NB4 (cell line): ENCODE data around the gene SPON2.
A peak's percentile ranks its signal among the peaks of the same experiment; 100 is the strongest.

Experiments used
- DNase-seq: peaks from one replicate; pipeline ENCODE4 v3.0.0; 2010; ENCODE audit warnings: low read depth
- H3K4me3 ChIP-seq: one replicate; pipeline ENCODE4 v1.5.1; 2011; ENCODE audit warnings: mild to moderate bottlenecking, low read depth, low read length, moderate library complexity
- MAX ChIP-seq: IDR thresholded peaks from 2 replicates; pipeline ENCODE4 v1.6.1; 2011; ENCODE audit warnings: low read depth, low read length
- MYC ChIP-seq: IDR thresholded peaks from 2 replicates; pipeline ENCODE4 v1.6.1; 2011; ENCODE audit warnings: low read depth, low read length
- POLR2A ChIP-seq: IDR thresholded peaks from 2 replicates; pipeline ENCODE4 v1.6.1; 2011; ENCODE audit warnings: mild to moderate bottlenecking; ENCODE audit not compliant: insufficient read length; ENCODE audit errors: extremely low read depth
- TF ChIP-seq, protein P1 (sequence below): IDR thresholded peaks from one replicate; pipeline ENCODE4 v1.5.1; 2012; ENCODE audit warnings: low read depth, low read length

The SPON2 gene

GRCh38 chr4:1164040-1164439 is 8.3 kb downstream of the SPON2 start:
- TF ChIP-seq, protein P1, sequence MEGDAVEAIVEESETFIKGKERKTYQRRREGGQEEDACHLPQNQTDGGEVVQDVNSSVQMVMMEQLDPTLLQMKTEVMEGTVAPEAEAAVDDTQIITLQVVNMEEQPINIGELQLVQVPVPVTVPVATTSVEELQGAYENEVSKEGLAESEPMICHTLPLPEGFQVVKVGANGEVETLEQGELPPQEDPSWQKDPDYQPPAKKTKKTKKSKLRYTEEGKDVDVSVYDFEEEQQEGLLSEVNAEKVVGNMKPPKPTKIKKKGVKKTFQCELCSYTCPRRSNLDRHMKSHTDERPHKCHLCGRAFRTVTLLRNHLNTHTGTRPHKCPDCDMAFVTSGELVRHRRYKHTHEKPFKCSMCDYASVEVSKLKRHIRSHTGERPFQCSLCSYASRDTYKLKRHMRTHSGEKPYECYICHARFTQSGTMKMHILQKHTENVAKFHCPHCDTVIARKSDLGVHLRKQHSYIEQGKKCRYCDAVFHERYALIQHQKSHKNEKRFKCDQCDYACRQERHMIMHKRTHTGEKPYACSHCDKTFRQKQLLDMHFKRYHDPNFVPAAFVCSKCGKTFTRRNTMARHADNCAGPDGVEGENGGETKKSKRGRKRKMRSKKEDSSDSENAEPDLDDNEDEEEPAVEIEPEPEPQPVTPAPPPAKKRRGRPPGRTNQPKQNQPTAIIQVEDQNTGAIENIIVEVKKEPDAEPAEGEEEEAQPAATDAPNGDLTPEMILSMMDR, result no peak
- TF ChIP-seq POLR2A, result no peak
- no peak for TF ChIP-seq MAX
- no peak for TF ChIP-seq MYC
- no peak overlapping the region for H3K4me3 ChIP-seq
- DNase-seq, result peak; percentile 52

DNA sequence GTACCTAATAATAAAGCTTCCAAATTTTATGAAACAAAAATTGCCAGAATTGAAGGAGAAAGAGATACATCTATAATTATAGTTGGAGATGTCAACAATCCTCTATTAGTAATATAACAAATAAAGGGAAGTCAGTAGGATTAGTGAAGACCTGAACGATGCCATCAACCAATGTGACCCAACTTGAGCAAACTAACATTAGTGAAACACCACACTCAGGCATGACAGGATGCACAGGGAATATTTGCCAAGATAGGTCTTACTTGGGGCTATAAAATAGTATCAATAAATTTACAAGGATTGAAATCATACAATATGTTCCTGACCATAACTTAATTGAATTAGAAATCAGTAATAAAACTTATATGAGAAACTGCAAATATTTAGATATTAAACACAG is 12.0 kb downstream of the SPON2 start:
- no peak overlapping the region for H3K4me3 ChIP-seq
- TF ChIP-seq POLR2A (no peak), MAX (no peak), MYC (no peak)
- TF ChIP-seq, protein P1, result no peak
- no peak for DNase-seq

DNA sequence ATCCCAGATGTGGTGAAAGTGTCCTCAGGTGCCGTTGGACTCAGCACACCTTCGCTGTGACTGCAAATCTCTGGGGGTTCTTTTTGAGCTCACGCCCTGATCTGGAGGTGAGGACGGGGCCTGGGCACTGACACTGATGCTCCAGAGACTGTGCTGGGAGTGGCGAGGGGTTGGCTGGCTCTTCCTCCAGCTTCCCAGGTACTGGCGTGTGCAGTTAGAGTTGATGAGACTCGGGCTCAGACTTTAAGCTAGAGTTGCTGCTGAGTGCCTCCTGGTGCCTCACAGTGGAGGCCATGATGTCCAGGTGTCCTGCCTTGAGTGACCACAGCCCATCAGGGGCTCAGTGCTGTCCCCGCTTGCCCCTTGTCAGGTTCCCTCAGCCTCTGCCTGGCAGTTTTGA is 16.3 kb downstream of the SPON2 start:
- no peak for DNase-seq
- H3K4me3 ChIP-seq, result no peak overlapping the region
- TF ChIP-seq POLR2A (no peak), MAX (no peak), MYC (no peak)
- TF ChIP-seq, protein P1, result no peak

DNA sequence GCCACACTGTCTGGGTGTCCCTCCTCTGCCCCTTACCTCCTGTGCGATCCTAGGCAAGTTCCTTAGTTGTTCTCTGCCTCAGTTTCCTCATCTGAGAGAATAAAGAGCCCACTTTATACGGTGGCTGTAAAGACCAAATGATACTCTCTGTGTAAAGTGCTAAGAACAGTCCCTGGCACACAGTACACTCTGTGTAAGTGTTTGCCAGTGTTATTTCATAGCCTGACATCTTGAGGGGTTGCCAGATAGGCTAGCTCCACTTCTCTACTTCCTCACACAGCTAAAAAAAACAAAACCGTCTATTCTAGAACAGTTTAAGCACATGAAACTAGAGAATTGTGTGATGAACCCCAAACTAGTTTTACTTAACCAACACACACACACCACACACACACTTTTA is 17.1 kb downstream of the SPON2 start:
- H3K4me3 ChIP-seq, result no peak overlapping the region
- TF ChIP-seq, protein P1, result no peak
- TF ChIP-seq MAX, result no peak
- no peak for TF ChIP-seq MYC
- no peak for TF ChIP-seq POLR2A
- no peak for DNase-seq

DNA sequence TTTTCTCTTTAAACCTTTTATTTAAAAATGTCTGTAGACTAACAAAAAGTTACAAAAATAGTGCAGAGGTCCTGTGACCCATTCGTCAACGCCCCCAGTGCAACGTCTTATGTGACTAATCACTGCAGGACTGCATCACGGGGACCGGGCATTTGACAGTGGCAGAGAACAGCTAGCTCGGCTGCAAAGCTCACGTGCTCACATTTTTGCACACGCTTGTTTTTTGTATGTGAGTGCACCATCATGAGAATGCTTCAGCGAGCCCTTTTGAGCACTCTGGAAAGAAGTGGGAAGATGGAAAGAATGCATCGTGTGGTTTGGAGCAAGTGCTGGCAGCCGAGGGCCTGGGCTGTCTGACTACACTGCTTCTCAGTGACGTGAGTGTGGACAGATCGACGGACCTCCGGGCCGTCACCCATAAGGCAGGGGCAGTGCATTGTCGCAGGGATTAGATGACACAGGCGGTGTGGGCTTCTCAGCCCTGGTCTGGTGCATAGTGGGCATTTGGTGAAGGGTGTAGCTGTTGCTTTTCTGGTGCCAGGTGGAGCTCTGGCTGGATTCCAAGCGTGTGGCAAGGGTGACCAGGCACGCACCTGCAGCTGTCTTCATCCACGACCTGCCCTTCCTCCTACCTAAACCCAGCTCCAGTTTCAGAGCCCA is 17.7 kb downstream of the SPON2 start:
- no peak for TF ChIP-seq MYC
- TF ChIP-seq, protein P1, result no peak
- TF ChIP-seq MAX, result no peak
- no peak for TF ChIP-seq POLR2A
- DNase-seq, result no peak
- H3K4me3 ChIP-seq, result no peak overlapping the region

DNA sequence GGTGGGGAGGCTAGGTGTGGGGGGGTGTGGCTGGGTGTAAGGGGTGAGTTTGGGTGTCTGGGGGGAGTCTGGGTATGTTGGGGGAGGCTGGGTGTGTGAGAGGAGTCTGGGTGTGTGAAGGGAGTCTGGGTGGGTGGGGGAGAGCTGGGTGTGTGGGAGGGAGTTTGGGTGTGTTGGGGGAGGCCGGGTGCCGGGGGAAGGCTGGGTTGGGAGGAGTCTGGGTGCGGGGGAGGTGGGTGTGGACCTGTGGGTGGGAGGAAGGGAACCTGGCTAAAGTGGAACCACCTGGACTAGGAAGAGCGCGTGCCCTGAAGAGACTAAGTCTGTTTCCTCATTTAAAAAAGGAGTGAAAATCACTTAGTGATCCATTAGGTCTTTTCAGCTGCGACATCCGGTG is 18.3 kb downstream of the SPON2 start:
- no peak for DNase-seq
- H3K4me3 ChIP-seq, result no peak overlapping the region
- TF ChIP-seq, protein P1, result no peak
- TF ChIP-seq MYC (no peak), POLR2A (no peak), MAX (no peak)
